WTC11 (cell line): ENCODE results near the gene OLFML2B. TPM values are rescaled to one million over a fixed set of nuclear protein-coding genes. Genes with fewer than 3 reads are reported as not detected.

ENCODE experiments used
- ATAC-seq: fragments of 200-7000 bp; cut with Tn5 transposase; 2 replicates; pipeline ENCODE4 v1.10.0; 2021; ENCODE audit warnings: mild to moderate bottlenecking, moderate library complexity
- CTCF ChIA-PET: fragments of 300-600 bp; sonication (Branson Sonifier 250); formaldehyde crosslinking; loops from one replicate; lab custom pipeline; 2021; ENCODE audit warnings: antibody characterized with exemption; lab: Charles Lee
- POLR2A ChIA-PET: fragments of 350-600 bp; sonication (Branson Sonifier 250); formaldehyde crosslinking; loops from one replicate; lab custom pipeline; 2021; ENCODE audit warnings: antibody characterized with exemption; lab: Charles Lee
- DNase-seq: peaks from one replicate; pipeline ENCODE4 v3.0.0; 2021; ENCODE audit warnings: low spot score
- H3K27ac Mint-ChIP-seq: 2 replicates; pipeline ENCODE4 v1.8.0; 2021; ENCODE audit warnings: mixed read lengths
- H3K27me3 Mint-ChIP-seq: 2 replicates; pipeline ENCODE4 v1.8.0; 2021; ENCODE audit warnings: low read depth, mild to moderate bottlenecking, moderate library complexity, mixed read lengths
- H3K36me3 Mint-ChIP-seq: 2 replicates; pipeline ENCODE4 v1.8.0; 2021; ENCODE audit warnings: mixed read lengths
- H3K4me1 Mint-ChIP-seq: 2 replicates; pipeline ENCODE4 v1.8.0; 2022; ENCODE audit warnings: mixed read lengths
- H3K4me3 Mint-ChIP-seq: 2 replicates; pipeline ENCODE4 v1.8.0; 2021; ENCODE audit warnings: mild to moderate bottlenecking, moderate library complexity, mixed read lengths
- H3K9me3 Mint-ChIP-seq: 2 replicates; pipeline ENCODE4 v1.8.0; 2021; ENCODE audit warnings: mixed read lengths
- ATF1 ChIP-seq: sonication (generic); formaldehyde crosslinking; IDR thresholded peaks from 2 replicates; pipeline ENCODE4 v1.8.1; 2023; ENCODE audit warnings: mild to moderate bottlenecking, moderate library complexity, missing genetic modification reagents
- ERG ChIP-seq: fragments of 250-450 bp; sonication (Bioruptor Pico); IDR thresholded peaks from 2 replicates; pipeline ENCODE4 v1.8.0; 2021; ENCODE audit warnings: mild to moderate bottlenecking
- FOXP1 ChIP-seq: sonication (generic); formaldehyde crosslinking; IDR thresholded peaks from 2 replicates; pipeline ENCODE4 v1.8.0; 2022; ENCODE audit warnings: missing genetic modification reagents, mild to moderate bottlenecking, moderate library complexity, borderline replicate concordance
- FOXP4 ChIP-seq: sonication (generic); formaldehyde crosslinking; IDR thresholded peaks from 2 replicates; pipeline ENCODE4 v1.8.0; 2022; ENCODE audit warnings: mild to moderate bottlenecking, missing genetic modification reagents
- GTF2I ChIP-seq: fragments of 250-450 bp; sonication (Bioruptor Pico); conservative IDR thresholded peaks from 2 replicates; pipeline ENCODE4 v1.4.0; 2021; ENCODE audit warnings: mild to moderate bottlenecking
- IRF1 ChIP-seq: sonication (generic); formaldehyde crosslinking; IDR thresholded peaks from 2 replicates; pipeline ENCODE4 v1.8.0; 2023; ENCODE audit warnings: missing genetic modification reagents
- JUN ChIP-seq: sonication (generic); formaldehyde crosslinking; IDR thresholded peaks from 2 replicates; pipeline ENCODE4 v1.8.0; 2023; ENCODE audit warnings: mild to moderate bottlenecking, missing genetic modification reagents
- MYBL2 ChIP-seq: sonication (generic); formaldehyde crosslinking; IDR thresholded peaks from 2 replicates; pipeline ENCODE4 v1.8.1; 2023; ENCODE audit warnings: mild to moderate bottlenecking, moderate library complexity, missing genetic modification reagents
- OVOL2 ChIP-seq: fragments of 250-450 bp; sonication (Bioruptor Pico); IDR thresholded peaks from 2 replicates; pipeline ENCODE4 v1.9.0; 2021; ENCODE audit warnings: mild to moderate bottlenecking, borderline replicate concordance
- PRRX2 ChIP-seq: fragments of 250-450 bp; sonication (Bioruptor Pico); IDR thresholded peaks from 2 replicates; pipeline ENCODE4 v1.8.0; 2021; ENCODE audit warnings: mild to moderate bottlenecking
- SMAD4 ChIP-seq: sonication (generic); formaldehyde crosslinking; IDR thresholded peaks from 2 replicates; pipeline ENCODE4 v1.8.0; 2022; ENCODE audit warnings: mild to moderate bottlenecking, missing genetic modification reagents
- TCF7 ChIP-seq: sonication (generic); formaldehyde crosslinking; IDR thresholded peaks from 2 replicates; pipeline ENCODE4 v1.8.0; 2022; ENCODE audit warnings: mild to moderate bottlenecking, low read depth, missing genetic modification reagents, moderate library complexity
- USF2 ChIP-seq: sonication (generic); formaldehyde crosslinking; IDR thresholded peaks from 2 replicates; pipeline ENCODE4 v1.8.1; 2023; ENCODE audit warnings: mild to moderate bottlenecking, missing genetic modification reagents, moderate library complexity
- ZBTB21 ChIP-seq: sonication (generic); formaldehyde crosslinking; IDR thresholded peaks from 2 replicates; pipeline ENCODE4 v1.8.1; 2023; ENCODE audit warnings: mild to moderate bottlenecking, missing genetic modification reagents, borderline replicate concordance
- ZNF138 ChIP-seq: sonication (generic); formaldehyde crosslinking; conservative IDR thresholded peaks from 2 replicates; pipeline ENCODE4 v1.8.1; 2022; ENCODE audit warnings: mild to moderate bottlenecking, moderate library complexity, missing genetic modification reagents
- ZNF317 ChIP-seq: sonication (generic); formaldehyde crosslinking; IDR thresholded peaks from 2 replicates; pipeline ENCODE4 v1.8.1; 2023; ENCODE audit warnings: low read depth, mild to moderate bottlenecking, moderate library complexity, missing genetic modification reagents, borderline replicate concordance
- total RNA-seq: library from RNA; stranded (reverse); gene quantifications from 3 replicates; pipeline ENCODE4 v1.2.3, GENCODE V29; 2021
- TF ChIP-seq, protein P1 (sequence below): sonication (generic); formaldehyde crosslinking; IDR thresholded peaks from 2 replicates; pipeline ENCODE4 v1.8.1; 2022; ENCODE audit warnings: missing genetic modification reagents, borderline replicate concordance
- TF ChIP-seq, protein P2 (sequence below): fragments of 250-450 bp; sonication (Bioruptor Pico); IDR thresholded peaks from 2 replicates; pipeline ENCODE4 v1.9.0; 2021; ENCODE audit warnings: mild to moderate bottlenecking
- TF ChIP-seq, protein P3 (sequence below): sonication (generic); formaldehyde crosslinking; IDR thresholded peaks from 2 replicates; pipeline ENCODE4 v1.8.0; 2022; ENCODE audit warnings: missing genetic modification reagents

Gene OLFML2B
- total RNA-seq, 1 experiment from 2014 or later, result 4.9 TPM

DNA sequence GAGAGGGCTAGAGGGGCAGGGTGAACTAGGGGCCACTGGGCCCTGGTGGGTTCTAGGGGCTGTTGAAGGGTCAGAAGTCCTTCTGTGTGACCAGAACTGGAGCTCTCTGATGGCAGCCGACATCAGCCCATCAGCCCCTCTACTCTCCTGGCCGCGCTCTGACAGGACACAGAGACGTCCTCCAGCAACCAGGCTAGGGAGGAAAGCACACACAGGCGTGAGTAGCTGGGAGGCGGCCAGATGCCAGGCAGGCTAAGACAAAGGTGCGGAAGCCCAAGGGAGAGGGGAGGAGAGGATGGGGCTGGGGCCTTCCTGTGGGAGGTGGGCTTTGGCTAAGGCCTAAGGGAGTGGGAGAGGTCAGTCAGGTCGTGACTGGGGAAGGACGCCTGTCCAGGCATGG is 50.8 kb downstream of the OLFML2B start:
- ChIA-PET CTCF (interaction anchor here (0.8 to 2.1 kb wide), 3 partner anchors 64 to 91 kb away, joined by 3 to 14 read pairs (median 4); no protein-coding TSS in a partner anchor), POLR2A (no interaction called here)
- Mint-ChIP-seq H3K4me3 (no peak overlapping the region), H3K4me1 (peaks cover 12% of the 10 kb centered on the region), H3K9me3 (peaks cover 9% of the 10 kb centered on the region; the same call in 1 of the 2 replicates), H3K36me3 (no peaks in the 10 kb centered on the region), H3K27me3 (no peaks in the 10 kb centered on the region), H3K27ac (no peak overlapping the region)
- TF ChIP-seq FOXP1 (CRISPR knock-in tag) (no peak), ERG (CRISPR knock-in tag) (no peak), USF2 (no peak), MYBL2 (CRISPR knock-in tag) (no peak), ZBTB21 (CRISPR knock-in tag) (no peak), IRF1 (CRISPR knock-in tag) (no peak), OVOL2 (CRISPR knock-in tag) (no peak), TCF7 (no peak), GTF2I (CRISPR knock-in tag) (no peak), FOXP4 (CRISPR knock-in tag) (no peak), JUN (CRISPR knock-in tag) (no peak), PRRX2 (no peak), ATF1 (CRISPR knock-in tag) (no peak), ZNF138 (no peak), ZNF317 (CRISPR knock-in tag) (no peak), SMAD4 (CRISPR knock-in tag) (no peak)
- TF ChIP-seq, protein P1, sequence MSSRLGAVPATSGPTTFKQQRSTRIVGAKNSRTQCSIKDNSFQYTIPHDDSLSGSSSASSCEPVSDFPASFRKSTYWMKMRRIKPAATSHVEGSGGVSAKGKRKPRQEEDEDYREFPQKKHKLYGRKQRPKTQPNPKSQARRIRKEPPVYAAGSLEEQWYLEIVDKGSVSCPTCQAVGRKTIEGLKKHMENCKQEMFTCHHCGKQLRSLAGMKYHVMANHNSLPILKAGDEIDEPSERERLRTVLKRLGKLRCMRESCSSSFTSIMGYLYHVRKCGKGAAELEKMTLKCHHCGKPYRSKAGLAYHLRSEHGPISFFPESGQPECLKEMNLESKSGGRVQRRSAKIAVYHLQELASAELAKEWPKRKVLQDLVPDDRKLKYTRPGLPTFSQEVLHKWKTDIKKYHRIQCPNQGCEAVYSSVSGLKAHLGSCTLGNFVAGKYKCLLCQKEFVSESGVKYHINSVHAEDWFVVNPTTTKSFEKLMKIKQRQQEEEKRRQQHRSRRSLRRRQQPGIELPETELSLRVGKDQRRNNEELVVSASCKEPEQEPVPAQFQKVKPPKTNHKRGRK (CRISPR knock-in tag), result no peak
- TF ChIP-seq, protein P2, sequence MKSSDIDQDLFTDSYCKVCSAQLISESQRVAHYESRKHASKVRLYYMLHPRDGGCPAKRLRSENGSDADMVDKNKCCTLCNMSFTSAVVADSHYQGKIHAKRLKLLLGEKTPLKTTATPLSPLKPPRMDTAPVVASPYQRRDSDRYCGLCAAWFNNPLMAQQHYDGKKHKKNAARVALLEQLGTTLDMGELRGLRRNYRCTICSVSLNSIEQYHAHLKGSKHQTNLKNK (CRISPR knock-in tag), result no peak
- TF ChIP-seq, protein P3, sequence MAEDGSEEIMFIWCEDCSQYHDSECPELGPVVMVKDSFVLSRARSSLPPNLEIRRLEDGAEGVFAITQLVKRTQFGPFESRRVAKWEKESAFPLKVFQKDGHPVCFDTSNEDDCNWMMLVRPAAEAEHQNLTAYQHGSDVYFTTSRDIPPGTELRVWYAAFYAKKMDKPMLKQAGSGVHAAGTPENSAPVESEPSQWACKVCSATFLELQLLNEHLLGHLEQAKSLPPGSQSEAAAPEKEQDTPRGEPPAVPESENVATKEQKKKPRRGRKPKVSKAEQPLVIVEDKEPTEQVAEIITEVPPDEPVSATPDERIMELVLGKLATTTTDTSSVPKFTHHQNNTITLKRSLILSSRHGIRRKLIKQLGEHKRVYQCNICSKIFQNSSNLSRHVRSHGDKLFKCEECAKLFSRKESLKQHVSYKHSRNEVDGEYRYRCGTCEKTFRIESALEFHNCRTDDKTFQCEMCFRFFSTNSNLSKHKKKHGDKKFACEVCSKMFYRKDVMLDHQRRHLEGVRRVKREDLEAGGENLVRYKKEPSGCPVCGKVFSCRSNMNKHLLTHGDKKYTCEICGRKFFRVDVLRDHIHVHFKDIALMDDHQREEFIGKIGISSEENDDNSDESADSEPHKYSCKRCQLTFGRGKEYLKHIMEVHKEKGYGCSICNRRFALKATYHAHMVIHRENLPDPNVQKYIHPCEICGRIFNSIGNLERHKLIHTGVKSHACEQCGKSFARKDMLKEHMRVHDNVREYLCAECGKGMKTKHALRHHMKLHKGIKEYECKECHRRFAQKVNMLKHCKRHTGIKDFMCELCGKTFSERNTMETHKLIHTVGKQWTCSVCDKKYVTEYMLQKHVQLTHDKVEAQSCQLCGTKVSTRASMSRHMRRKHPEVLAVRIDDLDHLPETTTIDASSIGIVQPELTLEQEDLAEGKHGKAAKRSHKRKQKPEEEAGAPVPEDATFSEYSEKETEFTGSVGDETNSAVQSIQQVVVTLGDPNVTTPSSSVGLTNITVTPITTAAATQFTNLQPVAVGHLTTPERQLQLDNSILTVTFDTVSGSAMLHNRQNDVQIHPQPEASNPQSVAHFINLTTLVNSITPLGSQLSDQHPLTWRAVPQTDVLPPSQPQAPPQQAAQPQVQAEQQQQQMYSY (CRISPR knock-in tag), result no peak
- ATAC-seq (no peak; the same call in 1 of the 2 replicates), DNase-seq (no peak)
